Endothelial cell of umbilical vein (primary cell): ENCODE measurements around the gene CCDC34. TPM values are rescaled to one million over a fixed set of nuclear protein-coding genes. Genes with fewer than 3 reads are reported as not detected.

Experiments used
- BruUV-seq: library from RNA; stranded (reverse); fragments of 400-500 nt; replicated peaks from 2 replicates; lab custom pipeline; 2021; lab: Mats Ljungman, UMichigan
- CTCF ChIA-PET: fragments of 300-600, 350-600 bp; sonication (Branson Sonifier 250); formaldehyde crosslinking; loops from one replicate; lab custom pipeline; 2021; ENCODE audit warnings: antibody characterized with exemption, inconsistent platforms; lab: Charles Lee
- POLR2A ChIA-PET: fragments of 300-600, 350-600 bp; sonication (Branson Sonifier 250); formaldehyde crosslinking; loops from one replicate; lab custom pipeline; 2021; ENCODE audit warnings: antibody characterized with exemption, inconsistent platforms; lab: Charles Lee
- DNase-seq: peaks from one replicate; pipeline ENCODE4 v3.0.0-alpha.2; 2011; ENCODE audit warnings: low read depth, low spot score
- FAIRE-seq: peaks from 2 replicates; lab custom pipeline; 2011; peaks lifted over from hg19 to GRCh38; lab: Jason Lieb, UNC
- H2AFZ ChIP-seq: 2 replicates; pipeline ENCODE4 v1.6.0; 2012; ENCODE audit warnings: low read depth, low read length, control low read depth, inconsistent platforms
- H3K27ac ChIP-seq: 2 replicates; pipeline ENCODE4 v1.5.1; 2011; ENCODE audit warnings: low read depth, mild to moderate bottlenecking, control low read depth, low read length, moderate library complexity; ENCODE audit not compliant: insufficient read depth
- H3K27me3 ChIP-seq, 2 experiments: 2 replicates each; pipeline versions ENCODE4 v1.6.0 to v1.6.1; 2011; ENCODE audit warnings: low read length in 2 of 2, mixed read lengths in 1 of 2; ENCODE audit not compliant: control insufficient read depth in 2 of 2, insufficient read depth in 2 of 2
- H3K36me3 ChIP-seq, 2 experiments: 2 replicates in 1 of 2; 3 replicates in 1 of 2; pipeline ENCODE4 v1.5.1; 2011; ENCODE audit warnings: low read length in 2 of 2, mild to moderate bottlenecking in 1 of 2, moderate library complexity in 1 of 2; ENCODE audit not compliant: control insufficient read depth in 2 of 2, insufficient read depth in 2 of 2; ENCODE audit errors: extremely low read depth in 1 of 2
- H3K4me1 ChIP-seq: 3 replicates; pipeline ENCODE4 v1.5.1; 2011; ENCODE audit warnings: mild to moderate bottlenecking, low read length; ENCODE audit not compliant: control insufficient read depth, insufficient read depth; ENCODE audit errors: extremely low read depth
- H3K4me2 ChIP-seq: 2 replicates; pipeline ENCODE4 v1.6.1; 2011; ENCODE audit warnings: low read length, control low read depth, mixed read lengths; ENCODE audit not compliant: insufficient read depth
- H3K4me3 ChIP-seq, 3 experiments: fragments of 200-600 bp in 1 of 3; sonication (generic), shearing (Covaris generic) in 1 of 3; replicated peaks in 1 of 3; 2 replicates each; pipeline ENCODE4 v1.5.1; 2011 to 2016; ENCODE audit warnings: control low read depth in 3 of 3, low read length in 3 of 3, mild to moderate bottlenecking in 2 of 3, inconsistent platforms in 1 of 3, low read depth in 1 of 3, moderate library complexity in 1 of 3; ENCODE audit not compliant: insufficient read depth in 1 of 3
- H3K79me2 ChIP-seq: 2 replicates; pipeline ENCODE4 v1.6.0; 2012; ENCODE audit warnings: low read length, inconsistent platforms; ENCODE audit not compliant: control insufficient read depth, insufficient read depth
- H3K9ac ChIP-seq: replicated peaks from 2 replicates; pipeline ENCODE3; 2011; ENCODE audit warnings: low read length, control low read depth; ENCODE audit not compliant: insufficient read depth; ENCODE audit errors: extremely low read depth
- H3K9me1 ChIP-seq: replicated peaks from 3 replicates; pipeline ENCODE4 v1.6.0; 2011; ENCODE audit warnings: mild to moderate bottlenecking, low read length; ENCODE audit not compliant: control insufficient read depth, insufficient read depth; ENCODE audit errors: extremely low read depth
- H3K9me3 ChIP-seq: replicated peaks from 2 replicates; pipeline ENCODE4 v1.5.1; 2012; ENCODE audit warnings: low read length, inconsistent platforms; ENCODE audit not compliant: control insufficient read depth, insufficient read depth
- H4K20me1 ChIP-seq: replicated peaks from 2 replicates; pipeline ENCODE3; 2011; ENCODE audit warnings: mild to moderate bottlenecking, low read length; ENCODE audit not compliant: control insufficient read depth, insufficient read depth; ENCODE audit errors: extremely low read depth
- FOS ChIP-seq: IDR thresholded peaks from 2 replicates; pipeline ENCODE4 v1.6.1; 2011; ENCODE audit warnings: mild to moderate bottlenecking, low read length, moderate library complexity, borderline replicate concordance; ENCODE audit not compliant: insufficient read depth
- GATA2 ChIP-seq: IDR thresholded peaks from 2 replicates; pipeline ENCODE4 v1.7.0; 2011; ENCODE audit warnings: low read depth, mild to moderate bottlenecking, moderate library complexity, mixed read lengths, low read length; ENCODE audit not compliant: insufficient read length, insufficient read depth
- JUN ChIP-seq: IDR thresholded peaks from 2 replicates; pipeline ENCODE4 v1.6.1; 2011; ENCODE audit warnings: borderline replicate concordance, low read depth; ENCODE audit not compliant: insufficient read length, insufficient read depth
- MYC ChIP-seq: IDR thresholded peaks from one replicate; pipeline ENCODE4 v1.6.1; 2011; ENCODE audit warnings: mild to moderate bottlenecking, low read depth, low read length
- POLR2A ChIP-seq: IDR thresholded peaks from 2 replicates; pipeline ENCODE4 v1.6.1; 2012; ENCODE audit warnings: low read depth, mild to moderate bottlenecking, control low read depth, low read length
- POLR2AphosphoS5 ChIP-seq: IDR thresholded peaks from 2 replicates; pipeline ENCODE4 v1.6.1; 2012; ENCODE audit warnings: low read depth, mild to moderate bottlenecking, control low read depth, low read length, moderate library complexity; ENCODE audit not compliant: insufficient read depth
- dilution Hi-C: fragments of 300-500 bp; cut with MboI; formaldehyde crosslinking; loops from one replicate; pipeline ENCODE4 v1.15.0; 2019; ENCODE audit warnings: low sequenced_read_pairs; ENCODE audit not compliant: extremely low pct_ligation_motif_present
- intact Hi-C: fragments of 100-400 bp; cut with micrococcal nuclease; formaldehyde crosslinking; loops from one replicate; pipeline ENCODE4 v1.10.0; 2022
- polyA plus RNA-seq, 4 experiments: library from polyadenylated mRNA; depleted of rRNA in 3 of 4; stranded (reverse) in 3 of 4; unstranded in 1 of 4; fragments of >200 nt; gene quantifications; 2 replicates each; pipeline versions ENCODE4 v1.2.1 to v1.2.3, GENCODE V29; 2011 to 2012; ENCODE audit warnings: missing spikeins in 1 of 4
- total RNA-seq: library from RNA; stranded (reverse); gene quantifications from 2 replicates; pipeline ENCODE4 v1.2.3, GENCODE V29; 2021

The CCDC34 gene
- total and polyA plus RNA-seq, 2 donors (not counting 3 experiments of a cell fraction or from before 2014, with no cell fraction given): 2.3 to 11.4 TPM

- FAIRE-seq (no peak), DNase-seq (no peak)
- Histone ChIP-seq H3K27me3 (no peaks in the 10 kb centered on the region), H3K9me3 (no peaks in the 10 kb centered on the region), H3K9me1 (no peaks in the 10 kb centered on the region), H3K9ac (no peak overlapping the region), H3K4me3 (no peak overlapping the region), H3K27ac (no peak overlapping the region), H3K36me3 (no peaks in the 10 kb centered on the region), H3K4me1 (peaks cover 6% of the 10 kb centered on the region), H2AFZ (no peak overlapping the region), H3K79me2 (no peaks in the 10 kb centered on the region), H4K20me1 (no peaks in the 10 kb centered on the region), H3K4me2 (no peak overlapping the region)
- dilution Hi-C loops: no loop called here
- intact Hi-C loops: no loop called here
- BruUV-seq: no TSS peak
- CTCF ChIA-PET: interaction anchor here (0.9 kb wide), 1 partner anchor 24 kb away, joined by 3 read pairs; no protein-coding TSS in a partner anchor
- TF ChIP-seq FOS (no peak), JUN (no peak), GATA2 (no peak)
- POLR2A ChIA-PET: no interaction called here
Observed at GRCh38 chr11:27381238-27381666, 18.2 kb upstream of the CCDC34 start.

- Histone ChIP-seq H3K4me3 (no peak overlapping the region), H2AFZ (no peak overlapping the region), H3K27me3 (no peaks in the 10 kb centered on the region), H3K9me1 (no peaks in the 10 kb centered on the region), H3K4me1 (peaks cover 6% of the 10 kb centered on the region), H3K4me2 (no peak overlapping the region), H3K9me3 (no peaks in the 10 kb centered on the region), H3K9ac (no peak overlapping the region), H4K20me1 (no peaks in the 10 kb centered on the region), H3K36me3 (no peaks in the 10 kb centered on the region), H3K27ac (no peak overlapping the region), H3K79me2 (no peaks in the 10 kb centered on the region)
- dilution Hi-C loops (no loop called here), intact Hi-C loops (no loop called here)
- CTCF ChIA-PET: interaction anchor here (0.9 kb wide), 1 partner anchor 24 kb away, joined by 3 read pairs; no protein-coding TSS in a partner anchor
- no TSS peak for BruUV-seq
- DNase-seq: no peak
- FAIRE-seq: no peak
- POLR2A ChIA-PET: no interaction called here
- TF ChIP-seq POLR2AphosphoS5 (no peak), POLR2A (no peak), FOS (no peak), MYC (no peak)
Observed at GRCh38 chr11:27380771-27381170, 17.8 kb upstream of the CCDC34 start.
